ENCODE measurements around the gene VSTM1.
"Not testable (repeated sequence)": the region's sequence is repeated elsewhere in the genome, so short reads cannot be mapped to it uniquely, and the experiment has no call there.

The VSTM1 gene

DNA sequence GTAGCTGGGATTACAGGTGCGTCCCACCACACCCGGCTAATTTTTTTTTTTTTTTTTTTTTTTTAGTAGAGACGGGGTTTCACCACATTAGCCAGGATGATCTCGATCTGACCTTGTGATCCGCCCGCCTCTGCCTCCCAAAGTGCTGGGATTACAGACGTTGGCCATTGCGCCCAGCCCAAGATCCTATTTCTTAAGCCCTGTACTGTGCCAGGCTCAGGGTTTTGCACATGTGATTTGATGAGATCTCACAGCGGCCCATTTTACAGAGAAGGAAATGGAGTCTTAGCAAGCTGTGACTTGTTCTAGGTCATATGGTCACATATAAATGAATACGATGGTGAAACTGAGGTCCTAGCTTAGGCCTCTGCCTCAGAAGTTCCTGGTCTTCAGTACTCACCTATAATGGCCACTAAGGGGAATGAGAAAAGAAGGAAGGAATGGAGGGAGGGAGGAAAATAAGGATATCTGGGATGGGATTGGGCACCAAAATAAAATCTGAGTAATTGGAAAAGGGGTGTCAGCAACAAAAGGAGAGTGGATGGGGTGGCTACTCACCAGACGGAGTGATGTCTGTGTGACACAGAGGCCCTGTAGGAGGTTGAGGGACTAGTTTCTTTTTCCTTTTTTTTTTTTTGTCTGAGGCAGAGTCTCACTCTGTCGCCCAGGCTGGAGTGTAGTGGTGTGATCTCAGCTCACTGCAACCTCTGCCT lies 35.6 kb upstream of the VSTM1 start:
- no peak overlapping the region for H3K4me3 ChIP-seq (ENCODE audit: low read depth in 1 of 2, low read length in 2 of 2)
- H3K4me1 ChIP-seq (ENCODE audit: insufficient read depth, low read length): peaks cover 6% of the 10 kb centered on the region
- no peak overlapping the region for H3K9ac ChIP-seq (ENCODE audit: low read length)
- peaks cover 0 to 23% of the 10 kb centered on the region in 2 donors for H3K27me3 ChIP-seq (ENCODE audit: control insufficient read depth in 1 of 2, insufficient read depth in 2 of 2, low read length in 2 of 2)
- H3K9me3 ChIP-seq (ENCODE audit: low read length): no peaks in the 10 kb centered on the region
- no peaks in the 10 kb centered on the region for H3K36me3 ChIP-seq (ENCODE audit: insufficient read depth, low read length)
- no peak overlapping the region for H3K27ac ChIP-seq (ENCODE audit: low read depth, low read length)

GRCh38 chr19:54096617-54097106 lies 33.0 kb upstream of the VSTM1 start:
- peaks cover 0 to 23% of the 10 kb centered on the region in 2 donors for H3K27me3 ChIP-seq (ENCODE audit: control insufficient read depth in 1 of 2, insufficient read depth in 2 of 2, low read length in 2 of 2)
- no peaks in the 10 kb centered on the region for H3K36me3 ChIP-seq (ENCODE audit: insufficient read depth, low read length)
- no peaks in the 10 kb centered on the region for H3K4me1 ChIP-seq (ENCODE audit: insufficient read depth, low read length)
- no peak overlapping the region for H3K9ac ChIP-seq (ENCODE audit: low read length)
- no peaks in the 10 kb centered on the region for H3K9me3 ChIP-seq (ENCODE audit: low read length)
- H3K4me3 ChIP-seq (ENCODE audit: low read depth in 1 of 2, low read length in 2 of 2): peak overlapping the region in 1 of 2 donors; percentile 11
- H3K27ac ChIP-seq (ENCODE audit: low read depth, low read length): no peak overlapping the region

- peaks cover 0 to 23% of the 10 kb centered on the region in 2 donors for H3K27me3 ChIP-seq (ENCODE audit: control insufficient read depth in 1 of 2, insufficient read depth in 2 of 2, low read length in 2 of 2)
- H3K4me3 ChIP-seq (ENCODE audit: low read depth in 1 of 2, low read length in 2 of 2): peak overlapping the region; percentile 11 to 45
- not testable (repeated sequence) for H3K27ac ChIP-seq (ENCODE audit: low read depth, low read length); H3K9me3 ChIP-seq (ENCODE audit: low read length); H3K36me3 ChIP-seq (ENCODE audit: insufficient read depth, low read length); H3K9ac ChIP-seq (ENCODE audit: low read length); H3K4me1 ChIP-seq (ENCODE audit: insufficient read depth, low read length)
These were observed 32.3 kb upstream of the VSTM1 start for GRCh38 chr19:54095859-54096616.

GRCh38 chr19:54095136-54095858 lies 31.6 kb upstream of the VSTM1 start:
- H3K4me3 ChIP-seq (ENCODE audit: low read depth in 1 of 2, low read length in 2 of 2): peak overlapping the region; percentile 11 to 45
- no peak overlapping the region for H3K9ac ChIP-seq (ENCODE audit: low read length)
- no peak overlapping the region for H3K27ac ChIP-seq (ENCODE audit: low read depth, low read length)
- H3K9me3 ChIP-seq (ENCODE audit: low read length): no peaks in the 10 kb centered on the region
- no peaks in the 10 kb centered on the region for H3K36me3 ChIP-seq (ENCODE audit: insufficient read depth, low read length)
- peaks cover 0 to 23% of the 10 kb centered on the region in 2 donors for H3K27me3 ChIP-seq (ENCODE audit: control insufficient read depth in 1 of 2, insufficient read depth in 2 of 2, low read length in 2 of 2)
- no peaks in the 10 kb centered on the region for H3K4me1 ChIP-seq (ENCODE audit: insufficient read depth, low read length)

DNA sequence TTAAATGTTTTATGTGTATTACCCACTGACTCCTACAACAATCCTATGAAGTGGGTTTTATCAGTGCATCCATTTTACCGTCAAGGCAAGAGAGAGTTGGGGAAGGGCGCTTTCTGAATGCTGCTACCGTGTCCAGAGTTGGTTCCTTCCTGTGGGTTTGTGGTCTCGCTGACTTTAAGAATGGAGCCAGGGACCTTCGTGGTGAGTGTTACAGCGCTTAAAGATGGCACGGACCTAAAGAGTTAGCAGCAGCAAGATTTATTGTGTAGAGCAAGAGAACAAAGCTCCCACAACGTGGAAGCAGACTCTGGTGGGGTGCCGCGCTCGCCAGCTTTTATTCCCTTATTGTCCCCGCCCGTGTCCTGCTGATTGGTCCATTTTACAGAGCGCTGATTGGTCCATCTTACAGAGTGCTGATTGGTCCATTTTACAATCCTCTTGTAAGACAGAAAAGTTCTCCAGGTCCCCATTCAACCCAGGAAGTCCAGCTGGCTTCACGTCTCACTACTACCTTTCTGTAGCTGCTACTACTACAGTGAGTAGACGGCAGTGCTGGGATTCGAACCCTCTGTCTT lies 30.8 kb upstream of the VSTM1 start:
- peaks cover 0 to 23% of the 10 kb centered on the region in 2 donors for H3K27me3 ChIP-seq (ENCODE audit: control insufficient read depth in 1 of 2, insufficient read depth in 2 of 2, low read length in 2 of 2)
- no peaks in the 10 kb centered on the region for H3K9me3 ChIP-seq (ENCODE audit: low read length)

DNA sequence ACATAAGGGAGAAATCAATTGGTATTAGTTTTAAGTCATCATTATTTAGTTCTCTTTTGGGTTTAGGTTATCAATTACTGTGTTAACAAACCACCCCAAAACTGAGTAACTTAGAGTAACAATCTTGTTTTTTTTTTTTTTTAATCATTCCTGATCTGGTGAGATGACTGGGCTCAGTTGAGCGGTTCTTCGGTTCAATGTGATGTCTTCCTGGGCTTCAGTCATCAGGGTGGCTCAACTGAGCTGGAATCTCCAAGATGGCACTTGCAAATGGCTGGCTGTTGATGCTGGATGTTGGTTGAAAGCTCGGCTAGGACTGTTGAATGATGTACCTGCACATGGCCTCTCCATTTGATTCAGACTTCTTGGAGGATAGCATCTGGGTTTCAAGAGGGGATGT lies 20.7 kb upstream of the VSTM1 start:
- H3K36me3 ChIP-seq (ENCODE audit: insufficient read depth, low read length): no peaks in the 10 kb centered on the region

More for the DNA sequence above, 30.8 kb upstream of the VSTM1 start:
- Histone ChIP-seq H3K4me1 (ENCODE audit: insufficient read depth, low read length) (no peaks in the 10 kb centered on the region), H3K4me3 (ENCODE audit: low read depth in 1 of 2, low read length in 2 of 2) (no peak overlapping the region), H3K36me3 (ENCODE audit: insufficient read depth, low read length) (no peaks in the 10 kb centered on the region), H3K9ac (ENCODE audit: low read length) (no peak overlapping the region), H3K27ac (ENCODE audit: low read depth, low read length) (no peak overlapping the region)

GRCh38 chr19:54081032-54081431 lies 17.3 kb upstream of the VSTM1 start, which contains the start of gene TARM1:
Gene TARM1, minus strand, starts transcription at chr19:54081365. Its CDS starts 25 bp downstream, at chr19:54081340.
- H3K36me3 ChIP-seq (ENCODE audit: insufficient read depth, low read length): no peaks in the 10 kb centered on the region
- H3K4me1 ChIP-seq (ENCODE audit: insufficient read depth, low read length): no peaks in the 10 kb centered on the region
- H3K4me3 ChIP-seq (ENCODE audit: low read depth in 1 of 2, low read length in 2 of 2): no peak within 1 kb of the TSS
- H3K27ac ChIP-seq (ENCODE audit: low read depth, low read length): no peak within 1 kb of the TSS
- H3K9me3 ChIP-seq (ENCODE audit: low read length): peaks cover 6% of the 10 kb centered on the region
- no peaks in the 10 kb centered on the region for H3K27me3 ChIP-seq (ENCODE audit: control insufficient read depth in 1 of 2, insufficient read depth in 2 of 2, low read length in 2 of 2)
- no peak within 1 kb of the TSS for H3K9ac ChIP-seq (ENCODE audit: low read length)

More for the DNA sequence above, 20.7 kb upstream of the VSTM1 start:
- no peak overlapping the region for H3K27ac ChIP-seq (ENCODE audit: low read depth, low read length)
- no peak overlapping the region for H3K9ac ChIP-seq (ENCODE audit: low read length)
- no peak overlapping the region for H3K4me3 ChIP-seq (ENCODE audit: low read depth in 1 of 2, low read length in 2 of 2)
- H3K27me3 ChIP-seq (ENCODE audit: control insufficient read depth in 1 of 2, insufficient read depth in 2 of 2, low read length in 2 of 2): no peaks in the 10 kb centered on the region
- H3K4me1 ChIP-seq (ENCODE audit: insufficient read depth, low read length): no peaks in the 10 kb centered on the region
- peaks cover 6% of the 10 kb centered on the region for H3K9me3 ChIP-seq (ENCODE audit: low read length)

DNA sequence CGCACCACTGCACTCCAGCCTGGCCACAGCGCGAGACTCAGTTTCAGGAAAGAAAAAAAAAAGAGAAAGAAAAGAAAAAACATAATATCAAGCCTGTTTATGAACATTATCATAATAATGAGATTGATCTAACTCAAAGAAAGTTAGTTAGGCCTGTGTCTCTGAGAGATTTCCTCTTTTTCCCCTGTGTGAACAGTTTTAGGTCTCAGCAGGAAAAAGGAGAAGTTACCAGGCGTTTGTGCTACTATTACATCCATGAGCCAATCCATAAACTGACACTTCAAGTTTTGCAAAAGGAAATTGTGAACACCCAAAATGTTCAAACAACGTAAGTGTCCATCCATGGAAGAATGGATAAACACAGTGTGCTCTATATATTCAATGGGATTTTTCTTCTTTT lies 13.6 kb upstream of the VSTM1 start:
- no peaks in the 10 kb centered on the region for H3K4me1 ChIP-seq (ENCODE audit: insufficient read depth, low read length)
- no peaks in the 10 kb centered on the region for H3K36me3 ChIP-seq (ENCODE audit: insufficient read depth, low read length)
- H3K27ac ChIP-seq (ENCODE audit: low read depth, low read length): no peak overlapping the region
- H3K4me3 ChIP-seq (ENCODE audit: low read depth in 1 of 2, low read length in 2 of 2): no peak overlapping the region
- H3K9me3 ChIP-seq (ENCODE audit: low read length): peaks cover 6% of the 10 kb centered on the region
- no peaks in the 10 kb centered on the region for H3K27me3 ChIP-seq (ENCODE audit: control insufficient read depth in 1 of 2, insufficient read depth in 2 of 2, low read length in 2 of 2)
- H3K9ac ChIP-seq (ENCODE audit: low read length): no peak overlapping the region

GRCh38 chr19:54074851-54075250 lies 11.2 kb upstream of the VSTM1 start:
- H3K4me3 ChIP-seq (ENCODE audit: low read depth in 1 of 2, low read length in 2 of 2): no peak overlapping the region
- no peaks in the 10 kb centered on the region for H3K36me3 ChIP-seq (ENCODE audit: insufficient read depth, low read length)
- no peaks in the 10 kb centered on the region for H3K27me3 ChIP-seq (ENCODE audit: control insufficient read depth in 1 of 2, insufficient read depth in 2 of 2, low read length in 2 of 2)
- H3K27ac ChIP-seq (ENCODE audit: low read depth, low read length): no peak overlapping the region
- no peak overlapping the region for H3K9ac ChIP-seq (ENCODE audit: low read length)
- H3K9me3 ChIP-seq (ENCODE audit: low read length): no peaks in the 10 kb centered on the region
- H3K4me1 ChIP-seq (ENCODE audit: insufficient read depth, low read length): no peaks in the 10 kb centered on the region

DNA sequence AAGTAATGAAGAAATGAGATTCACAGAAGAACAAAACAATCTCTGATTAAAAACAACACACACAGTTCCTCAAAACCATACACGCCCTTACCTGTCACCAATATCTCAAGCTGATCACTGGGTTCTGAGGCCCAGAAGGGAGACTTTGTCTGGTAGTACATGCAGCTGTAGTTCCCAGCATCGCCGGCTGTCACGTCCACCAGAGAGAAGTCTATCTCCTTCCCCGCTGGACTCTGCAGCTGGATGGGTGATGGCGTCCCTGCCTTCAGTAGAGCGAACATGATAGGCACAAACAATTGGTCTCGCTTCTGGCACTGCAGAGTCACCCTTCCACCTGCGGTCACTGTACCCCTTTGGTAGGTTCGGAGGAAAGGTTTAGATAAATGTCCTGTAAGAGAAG lies 10.1 kb upstream of the VSTM1 start:
- no peak overlapping the region for H3K27ac ChIP-seq (ENCODE audit: low read depth, low read length)
- H3K9me3 ChIP-seq (ENCODE audit: low read length): no peaks in the 10 kb centered on the region
- H3K9ac ChIP-seq (ENCODE audit: low read length): no peak overlapping the region
- no peaks in the 10 kb centered on the region for H3K27me3 ChIP-seq (ENCODE audit: control insufficient read depth in 1 of 2, insufficient read depth in 2 of 2, low read length in 2 of 2)
- H3K4me3 ChIP-seq (ENCODE audit: low read depth in 1 of 2, low read length in 2 of 2): no peak overlapping the region
- H3K4me1 ChIP-seq (ENCODE audit: insufficient read depth, low read length): no peaks in the 10 kb centered on the region
- no peaks in the 10 kb centered on the region for H3K36me3 ChIP-seq (ENCODE audit: insufficient read depth, low read length)

- H3K27ac ChIP-seq (ENCODE audit: low read depth, low read length): no peak overlapping the region
- H3K4me3 ChIP-seq (ENCODE audit: low read depth in 1 of 2, low read length in 2 of 2): no peak overlapping the region
- H3K4me1 ChIP-seq (ENCODE audit: insufficient read depth, low read length): no peaks in the 10 kb centered on the region
- H3K9ac ChIP-seq (ENCODE audit: low read length): no peak overlapping the region
- H3K9me3 ChIP-seq (ENCODE audit: low read length): no peaks in the 10 kb centered on the region
- H3K27me3 ChIP-seq (ENCODE audit: control insufficient read depth in 1 of 2, insufficient read depth in 2 of 2, low read length in 2 of 2): no peaks in the 10 kb centered on the region
- H3K36me3 ChIP-seq (ENCODE audit: insufficient read depth, low read length): no peaks in the 10 kb centered on the region
These were observed 5.8 kb upstream of the VSTM1 start for GRCh38 chr19:54069470-54069869.

Data from muscle layer of colon (tissue), 2 donors.